Measurements from ENCODE around the gene DHH.
A peak's percentile ranks its signal among the peaks of the same experiment; 100 is the strongest.
"Not testable (repeated sequence)": the region's sequence is repeated elsewhere in the genome, so short reads cannot be mapped to it uniquely, and the experiment has no call there.

The DHH gene

DNA sequence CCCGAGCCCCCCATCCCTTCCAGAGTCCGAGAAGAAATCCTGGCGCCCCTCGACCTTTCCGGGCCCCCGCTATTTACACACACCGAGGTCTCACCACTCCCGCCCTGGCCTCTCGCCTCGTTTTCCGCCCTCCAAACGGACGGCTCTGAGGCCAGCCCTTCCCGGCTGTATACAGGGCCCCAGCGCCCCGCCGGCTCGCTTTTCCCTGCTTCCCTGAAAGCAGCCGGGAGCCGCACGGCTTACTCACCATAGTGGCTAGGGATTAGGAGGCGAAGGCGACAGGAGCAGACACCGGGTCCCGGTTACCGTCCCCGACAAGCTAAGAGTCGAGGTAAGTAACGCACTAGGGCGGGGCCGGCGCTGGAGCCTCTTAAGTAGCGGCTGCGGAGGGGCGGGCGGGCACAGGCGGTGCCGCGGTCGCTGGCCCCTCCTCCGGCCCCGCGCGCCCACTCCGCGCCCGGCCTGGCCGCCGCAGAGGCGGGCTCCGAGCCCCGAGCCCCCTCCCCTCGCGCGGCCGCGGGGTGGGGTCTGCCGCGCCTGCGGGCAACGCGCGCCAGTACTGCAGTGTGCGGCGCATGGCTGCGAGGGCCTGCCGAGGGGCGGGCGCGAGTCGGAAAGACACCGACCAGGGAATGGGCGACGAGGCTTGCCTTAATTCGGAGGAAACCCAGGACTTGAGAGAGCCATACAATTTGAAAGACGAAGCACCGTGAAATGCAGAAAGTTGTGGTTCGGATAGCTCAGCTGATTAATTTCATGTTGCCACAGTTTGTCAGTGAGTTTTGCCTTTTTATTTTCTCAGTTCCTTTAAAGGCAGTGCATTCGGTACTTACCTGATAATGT is 36.7 kb upstream of the DHH start, which contains the start of gene TUBA1B:
TUBA1B (minus strand) TSS at position 345 of the 843 bp plus-strand sequence; CDS start at position 250, 95 bp downstream.
- peaks cover 37% of the 10 kb centered on the region for H4K20me1 ChIP-seq
- H3K4me3 ChIP-seq: peak within 1 kb of the TSS; percentile 96
- H3K4me2 ChIP-seq: peak within 1 kb of the TSS; percentile 93
- no peaks in the 10 kb centered on the region for H3K9me3 ChIP-seq
- H3K9ac ChIP-seq: peak within 1 kb of the TSS; percentile 100
- H3K27me3 ChIP-seq: no peaks in the 10 kb centered on the region
- no peak for TF ChIP-seq Cebpa-rat (IDR thresholded peaks at IDR 0.05)
- peak within 1 kb of the TSS; percentile 99 for H3K27ac ChIP-seq
- peaks cover 38% of the 10 kb centered on the region for H3K4me1 ChIP-seq
- H3K36me3 ChIP-seq: peaks cover 37% of the 10 kb centered on the region

DNA sequence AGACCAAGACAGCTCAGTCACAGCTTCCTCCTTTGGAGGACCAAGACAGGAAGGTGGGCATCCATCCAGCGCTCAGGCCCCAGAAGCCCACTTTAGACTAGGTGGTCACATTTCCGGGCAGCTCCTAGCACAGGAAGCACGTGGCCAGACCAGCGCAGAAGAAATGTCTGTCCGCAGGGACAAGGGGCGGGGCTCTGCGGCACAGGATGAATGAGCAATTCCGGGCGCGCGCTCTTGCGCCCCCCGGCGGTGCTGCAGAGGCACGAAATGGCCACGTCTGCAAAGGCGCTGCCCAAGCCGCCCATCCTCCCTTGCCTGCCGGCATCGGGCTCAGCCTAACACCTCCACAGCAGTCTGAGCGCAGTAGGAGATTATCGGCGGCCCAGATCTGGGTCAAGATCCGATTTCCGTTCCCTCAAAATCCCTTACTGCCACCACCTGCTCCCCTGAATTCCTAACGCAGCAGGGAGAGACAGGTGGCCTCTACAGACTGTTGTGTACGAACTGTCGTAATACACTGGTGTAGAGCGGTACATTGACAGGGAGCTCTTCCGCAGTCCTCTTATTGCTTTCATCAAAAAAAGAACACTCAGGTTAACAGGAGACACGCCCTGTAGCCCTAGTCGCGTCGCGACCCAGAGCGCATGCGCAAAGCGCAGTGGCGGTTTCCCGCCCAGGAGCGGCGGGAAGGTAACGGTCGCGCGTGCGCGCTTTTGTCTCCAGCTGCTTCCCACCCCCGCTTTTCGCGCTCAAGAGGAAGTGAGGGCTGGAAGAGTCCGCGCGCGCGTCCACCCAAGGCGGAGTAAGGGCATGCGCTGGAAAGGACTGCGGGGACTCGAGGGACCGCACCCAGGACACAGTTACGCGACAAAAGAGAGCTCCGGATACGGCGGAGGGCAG is 35.8 kb upstream of the DHH start:
- Histone ChIP-seq H3K36me3 (peaks cover 37% of the 10 kb centered on the region), H3K4me1 (peaks cover 38% of the 10 kb centered on the region), H3K9me3 (no peaks in the 10 kb centered on the region), H3K4me2 (peak overlapping the region; percentile 93), H3K27ac (peak overlapping the region; percentile 99), H4K20me1 (peaks cover 37% of the 10 kb centered on the region), H3K9ac (peak overlapping the region; percentile 100), H3K4me3 (peak overlapping the region; percentile 96), H3K27me3 (no peaks in the 10 kb centered on the region)
- no peak for TF ChIP-seq Cebpa-rat (IDR thresholded peaks at IDR 0.05)

DNA sequence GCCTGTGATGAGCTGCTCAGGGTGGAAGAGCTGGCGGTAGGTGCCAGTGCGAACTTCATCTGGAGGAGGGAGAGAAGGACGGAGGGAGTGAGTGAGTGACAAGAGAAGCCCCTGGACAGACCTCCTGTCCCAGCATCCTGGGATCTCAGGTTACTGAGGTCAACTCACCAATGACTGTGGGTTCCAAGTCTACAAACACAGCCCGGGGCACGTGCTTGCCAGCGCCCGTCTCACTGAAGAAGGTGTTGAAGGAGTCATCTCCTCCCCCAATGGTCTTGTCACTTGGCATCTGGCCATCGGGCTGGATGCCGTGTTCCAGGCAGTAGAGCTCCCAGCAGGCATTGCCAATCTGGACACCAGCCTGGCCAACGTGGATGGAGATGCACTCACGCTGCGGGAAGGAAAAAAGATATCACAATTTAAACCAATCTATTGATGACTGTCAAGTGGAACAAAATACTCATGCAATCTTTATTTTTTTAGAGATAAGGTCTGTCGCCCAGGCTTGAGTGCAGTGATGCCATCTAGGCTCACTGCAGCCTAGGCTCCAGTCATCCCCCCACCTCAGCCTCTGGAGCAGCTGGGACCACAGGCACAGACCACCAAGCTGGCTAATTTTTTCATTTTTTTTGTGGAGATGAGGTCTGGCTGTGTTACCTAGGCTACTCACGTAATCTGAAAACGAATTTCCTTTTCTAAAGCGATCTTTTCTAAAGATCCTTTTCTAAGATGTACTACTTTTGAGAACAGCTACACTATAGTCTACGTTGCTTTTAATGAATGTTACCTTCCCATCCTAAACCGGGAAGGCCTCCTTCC is 34.9 kb upstream of the DHH start:
- TF ChIP-seq Cebpa-rat (IDR thresholded peaks at IDR 0.05): no peak
- Histone ChIP-seq H4K20me1 (peaks cover 37% of the 10 kb centered on the region), H3K27me3 (no peaks in the 10 kb centered on the region), H3K36me3 (peaks cover 37% of the 10 kb centered on the region), H3K9ac (peak overlapping the region; percentile 100), H3K27ac (peak overlapping the region; percentile 99), H3K4me3 (peak overlapping the region; percentile 96), H3K4me1 (peaks cover 38% of the 10 kb centered on the region), H3K9me3 (no peaks in the 10 kb centered on the region), H3K4me2 (peak overlapping the region; percentile 93)

DNA sequence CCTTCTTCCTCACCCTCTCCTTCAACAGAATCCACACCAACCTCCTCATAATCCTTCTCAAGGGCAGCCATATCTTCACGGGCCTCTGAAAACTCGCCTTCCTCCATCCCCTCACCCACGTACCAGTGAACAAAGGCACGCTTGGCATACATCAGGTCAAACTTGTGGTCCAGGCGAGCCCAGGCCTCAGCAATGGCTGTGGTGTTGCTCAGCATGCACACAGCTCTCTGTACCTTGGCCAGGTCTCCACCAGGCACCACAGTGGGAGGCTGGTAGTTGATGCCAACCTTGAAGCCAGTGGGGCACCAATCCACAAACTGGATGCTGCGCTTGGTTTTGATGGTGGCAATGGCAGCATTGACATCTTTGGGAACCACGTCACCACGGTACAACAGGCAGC is 33.4 kb upstream of the DHH start:
- not testable (repeated sequence) for H3K9me3 ChIP-seq, H3K9ac ChIP-seq, H3K27ac ChIP-seq, H3K4me3 ChIP-seq, H3K27me3 ChIP-seq, H3K4me2 ChIP-seq
- Histone ChIP-seq H4K20me1 (peaks cover 37% of the 10 kb centered on the region), H3K4me1 (peaks cover 26% of the 10 kb centered on the region), H3K36me3 (peaks cover 37% of the 10 kb centered on the region)

DNA sequence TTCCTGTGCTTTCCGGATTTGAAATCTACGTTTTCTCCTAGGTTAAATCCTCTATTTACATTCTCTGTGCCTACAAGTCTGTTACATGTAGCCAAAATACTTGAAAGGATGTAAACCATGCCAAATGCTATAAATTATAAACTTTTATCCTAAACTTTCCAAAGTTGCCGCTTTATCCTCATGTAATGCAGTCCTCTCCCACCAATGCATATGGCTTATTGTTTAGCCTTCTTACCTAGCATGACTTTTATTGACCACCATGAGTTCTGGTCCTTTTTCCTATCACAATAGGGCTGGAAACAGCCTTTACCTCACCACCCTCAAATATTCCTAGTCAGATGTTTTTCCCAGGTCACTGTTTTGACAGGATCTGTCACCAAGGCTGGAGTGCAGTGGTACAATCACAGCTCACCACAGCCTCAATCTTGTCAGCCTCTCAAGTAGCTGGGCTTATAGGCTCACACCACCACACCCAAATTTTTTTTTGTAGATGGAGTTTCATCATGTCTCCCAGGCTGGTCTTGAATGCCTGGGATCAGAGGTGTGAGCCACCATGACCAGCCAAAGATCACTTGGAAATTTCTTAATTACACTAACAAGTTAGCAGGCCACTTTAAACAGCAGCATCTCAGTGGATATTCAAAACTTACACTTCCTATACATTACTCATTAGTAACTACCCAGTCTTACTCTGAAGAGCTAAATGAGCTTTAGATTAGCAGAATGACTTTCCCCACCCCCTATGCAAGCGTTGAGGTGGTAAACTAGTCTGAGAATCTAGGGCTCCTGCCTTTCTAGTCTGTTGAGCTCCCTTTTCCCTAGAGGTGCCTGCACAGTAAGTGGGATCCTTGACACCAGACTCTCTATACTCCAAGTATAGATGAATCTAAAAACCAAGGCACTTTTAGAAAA is 32.5 kb upstream of the DHH start:
- Histone ChIP-seq H3K27ac (no peak overlapping the region), H3K4me2 (no peak overlapping the region)

DNA sequence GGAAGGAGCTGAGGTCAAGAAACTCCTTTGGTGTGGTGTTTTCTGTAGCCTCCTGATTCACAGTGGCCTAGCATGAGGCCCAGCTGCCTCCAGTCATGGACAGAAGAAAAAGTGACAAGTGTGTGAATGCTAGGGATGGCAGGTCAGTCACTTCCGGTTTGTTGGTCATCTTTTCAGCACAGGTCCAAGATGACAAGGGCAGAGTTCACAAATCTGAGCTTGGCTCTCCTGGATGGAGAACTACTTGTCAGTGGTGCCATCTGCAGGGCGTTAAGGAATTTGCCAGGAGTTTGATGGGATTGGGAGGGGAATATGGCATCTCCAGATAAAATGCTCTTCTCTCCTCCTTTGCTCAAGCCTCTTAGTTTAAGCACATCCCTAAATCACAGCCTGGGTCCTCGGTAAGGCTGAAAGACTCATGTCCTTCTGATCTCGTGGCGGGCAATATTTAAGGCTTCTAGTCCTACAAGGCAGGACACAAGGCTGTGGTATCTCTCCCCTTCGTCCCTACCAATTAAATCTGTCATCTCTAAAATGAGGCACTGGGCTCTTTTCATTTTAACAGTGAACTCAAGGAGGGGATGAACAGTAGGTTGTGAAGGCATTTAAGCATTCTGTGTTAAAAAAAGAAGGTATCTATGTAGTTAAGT is 26.6 kb upstream of the DHH start:
- TF ChIP-seq Cebpa-rat (IDR thresholded peaks at IDR 0.05): no peak
- Histone ChIP-seq H3K27me3 (no peaks in the 10 kb centered on the region), H3K4me2 (no peak overlapping the region), H3K4me3 (no peak overlapping the region), H3K4me1 (no peaks in the 10 kb centered on the region), H3K27ac (no peak overlapping the region), H3K9me3 (no peaks in the 10 kb centered on the region), H3K9ac (no peak overlapping the region), H3K36me3 (no peaks in the 10 kb centered on the region), H4K20me1 (no peaks in the 10 kb centered on the region)

More for the DNA sequence above, 32.5 kb upstream of the DHH start:
- Histone ChIP-seq H3K9ac (no peak overlapping the region), H3K9me3 (no peaks in the 10 kb centered on the region), H3K36me3 (peaks cover 37% of the 10 kb centered on the region), H3K4me3 (no peak overlapping the region), H3K4me1 (peaks cover 18% of the 10 kb centered on the region), H3K27me3 (no peaks in the 10 kb centered on the region), H4K20me1 (peaks cover 37% of the 10 kb centered on the region)
- TF ChIP-seq Cebpa-rat (IDR thresholded peaks at IDR 0.05): no peak

DNA sequence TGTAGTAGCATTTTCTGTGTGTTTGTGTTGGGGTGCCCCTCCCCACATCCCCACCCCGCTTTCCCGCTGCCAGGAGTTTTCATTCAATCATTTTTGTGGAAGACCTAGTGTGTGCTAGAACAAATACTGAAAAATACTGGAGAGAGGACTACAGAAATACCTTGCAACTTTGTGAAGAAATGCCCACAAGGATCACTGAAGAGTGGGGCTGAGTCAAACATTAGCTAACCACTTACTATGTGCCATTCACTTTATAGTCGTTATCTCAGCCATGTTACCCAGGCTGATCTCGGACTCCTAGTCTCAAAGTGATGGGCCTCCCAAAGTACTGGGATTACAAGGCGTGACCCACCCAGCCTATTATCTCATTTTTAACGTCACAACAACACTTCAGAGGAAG is 16.6 kb upstream of the DHH start:
- peak overlapping the region; percentile 93; the same call in 1 of the 2 replicates for H3K27ac ChIP-seq
- no peak for TF ChIP-seq Cebpa-rat (IDR thresholded peaks at IDR 0.05)
- H3K36me3 ChIP-seq: peaks cover 17% of the 10 kb centered on the region; the same call in 1 of the 2 replicates

More for the DNA sequence above, 16.6 kb upstream of the DHH start:
- peak overlapping the region; percentile 96 for H3K4me2 ChIP-seq
- H4K20me1 ChIP-seq: peaks cover 37% of the 10 kb centered on the region
- peaks cover 10% of the 10 kb centered on the region for H3K9me3 ChIP-seq
- H3K27me3 ChIP-seq: no peaks in the 10 kb centered on the region
- H3K4me3 ChIP-seq: peak overlapping the region; percentile 100
- peak overlapping the region; percentile 98 for H3K9ac ChIP-seq
- peaks cover 47% of the 10 kb centered on the region for H3K4me1 ChIP-seq
